GM12878 (cell line): ENCODE data around the gene IZUMO1.

Source experiments
- SIN3A ChIP-seq: IDR thresholded peaks from 2 replicates; pipeline ENCODE4 v1.6.1; 2012; ENCODE audit warnings: low read depth, low read length, improper control_type of control experiment
- TF ChIP-seq, protein P1 (sequence below), 3 experiments: IDR thresholded peaks in 2 of 3; conservative IDR thresholded peaks in 1 of 3; 2 replicates each; pipeline ENCODE4 v1.5.1; 2011; ENCODE audit warnings: low read depth in 3 of 3, low read length in 3 of 3, mild to moderate bottlenecking in 3 of 3, control low read depth in 2 of 3, moderate library complexity in 2 of 3, inconsistent platforms in 1 of 3, mixed read lengths in 1 of 3; ENCODE audit not compliant: control insufficient read depth in 2 of 3, insufficient read depth in 1 of 3; ENCODE audit errors: extremely low read depth in 1 of 3

GRCh38 chr19:48738557-48739403 is 7.9 kb downstream of the IZUMO1 start:
- TF ChIP-seq, protein P1, sequence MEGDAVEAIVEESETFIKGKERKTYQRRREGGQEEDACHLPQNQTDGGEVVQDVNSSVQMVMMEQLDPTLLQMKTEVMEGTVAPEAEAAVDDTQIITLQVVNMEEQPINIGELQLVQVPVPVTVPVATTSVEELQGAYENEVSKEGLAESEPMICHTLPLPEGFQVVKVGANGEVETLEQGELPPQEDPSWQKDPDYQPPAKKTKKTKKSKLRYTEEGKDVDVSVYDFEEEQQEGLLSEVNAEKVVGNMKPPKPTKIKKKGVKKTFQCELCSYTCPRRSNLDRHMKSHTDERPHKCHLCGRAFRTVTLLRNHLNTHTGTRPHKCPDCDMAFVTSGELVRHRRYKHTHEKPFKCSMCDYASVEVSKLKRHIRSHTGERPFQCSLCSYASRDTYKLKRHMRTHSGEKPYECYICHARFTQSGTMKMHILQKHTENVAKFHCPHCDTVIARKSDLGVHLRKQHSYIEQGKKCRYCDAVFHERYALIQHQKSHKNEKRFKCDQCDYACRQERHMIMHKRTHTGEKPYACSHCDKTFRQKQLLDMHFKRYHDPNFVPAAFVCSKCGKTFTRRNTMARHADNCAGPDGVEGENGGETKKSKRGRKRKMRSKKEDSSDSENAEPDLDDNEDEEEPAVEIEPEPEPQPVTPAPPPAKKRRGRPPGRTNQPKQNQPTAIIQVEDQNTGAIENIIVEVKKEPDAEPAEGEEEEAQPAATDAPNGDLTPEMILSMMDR (IDR thresholded peaks at IDR 0.05 in 2 of 3, conservative IDR thresholded peaks at IDR 0.05 in 1 of 3; ENCODE audit: control insufficient read depth in 2 of 3, extremely low read depth in 1 of 3, insufficient read depth in 1 of 3, low read depth in 3 of 3, low read length in 3 of 3): peak in 2 of 3 experiments; percentile 25 to 48; a peak in 3 of 6 replicates
- TF ChIP-seq SIN3A: no peak
